ENCODE measurements around the gene KRT75. TPM values are rescaled to one million over a fixed set of nuclear protein-coding genes. Genes with fewer than 3 reads are reported as not detected.
"Not testable (repeated sequence)": the region's sequence is repeated elsewhere in the genome, so short reads cannot be mapped to it uniquely, and the experiment has no call there.

Gene KRT75
- total RNA-seq, 1 donor from 2014 or later = not detected

- Mint-ChIP-seq H3K27ac (no peak overlapping the region), H3K36me3 (ENCODE audit: low read depth) (no peaks in the 10 kb centered on the region), H3K27me3 (ENCODE audit: insufficient read depth) (peaks cover 5% of the 10 kb centered on the region), H3K4me3 (no peak overlapping the region), H3K4me1 (ENCODE audit: low read depth) (no peaks in the 10 kb centered on the region), H3K9me3 (no peaks in the 10 kb centered on the region)
- no peak for DNase-seq (ENCODE audit: low spot score)
- intact Hi-C loops (cut with micrococcal nuclease) = no loop called here
Observed at GRCh38 chr12:52419656-52420055, 14.5 kb downstream of the KRT75 start.

GRCh38 chr12:52418576-52419110, 15.5 kb downstream of the KRT75 start:
- Mint-ChIP-seq H3K4me1 (ENCODE audit: low read depth) (no peaks in the 10 kb centered on the region), H3K27me3 (ENCODE audit: insufficient read depth) (peaks cover 5% of the 10 kb centered on the region), H3K27ac (no peak overlapping the region), H3K36me3 (ENCODE audit: low read depth) (no peaks in the 10 kb centered on the region), H3K9me3 (no peaks in the 10 kb centered on the region), H3K4me3 (no peak overlapping the region)
- intact Hi-C loops (cut with micrococcal nuclease) = no loop called here
- no peak for DNase-seq (ENCODE audit: low spot score)

GRCh38 chr12:52417740-52418139, 16.4 kb downstream of the KRT75 start:
- no peaks in the 10 kb centered on the region for H3K36me3 Mint-ChIP-seq (ENCODE audit: low read depth)
- no peaks in the 10 kb centered on the region for H3K4me1 Mint-ChIP-seq (ENCODE audit: low read depth)
- intact Hi-C loops (cut with micrococcal nuclease) = no loop called here
- H3K4me3 Mint-ChIP-seq = no peak overlapping the region
- no peak overlapping the region for H3K27ac Mint-ChIP-seq
- H3K9me3 Mint-ChIP-seq = no peaks in the 10 kb centered on the region
- DNase-seq (ENCODE audit: low spot score) = no peak
- peaks cover 4% of the 10 kb centered on the region for H3K27me3 Mint-ChIP-seq (ENCODE audit: insufficient read depth)

GRCh38 chr12:52416795-52417194, 17.4 kb downstream of the KRT75 start:
- no peaks in the 10 kb centered on the region for H3K36me3 Mint-ChIP-seq (ENCODE audit: low read depth)
- DNase-seq (ENCODE audit: low spot score) = no peak
- intact Hi-C loops (cut with micrococcal nuclease) = no loop called here
- H3K27ac Mint-ChIP-seq = no peak overlapping the region
- H3K4me3 Mint-ChIP-seq = no peak overlapping the region
- H3K9me3 Mint-ChIP-seq = no peaks in the 10 kb centered on the region
- H3K4me1 Mint-ChIP-seq (ENCODE audit: low read depth) = no peaks in the 10 kb centered on the region
- H3K27me3 Mint-ChIP-seq (ENCODE audit: insufficient read depth) = peaks cover 4% of the 10 kb centered on the region

GRCh38 chr12:52415870-52416750, 18.1 kb downstream of the KRT75 start:
- intact Hi-C loops (cut with micrococcal nuclease) = no loop called here

GRCh38 chr12:52414936-52415335, 19.2 kb downstream of the KRT75 start:
- DNase-seq (ENCODE audit: low spot score) = no peak
- H3K4me3 Mint-ChIP-seq = no peak overlapping the region
- no peak overlapping the region for H3K27ac Mint-ChIP-seq
- peaks cover 1% of the 10 kb centered on the region for H3K27me3 Mint-ChIP-seq (ENCODE audit: insufficient read depth)
- peaks cover 4% of the 10 kb centered on the region for H3K4me1 Mint-ChIP-seq (ENCODE audit: low read depth)
- intact Hi-C loops (cut with micrococcal nuclease) = no loop called here
- H3K36me3 Mint-ChIP-seq (ENCODE audit: low read depth) = no peaks in the 10 kb centered on the region
- no peaks in the 10 kb centered on the region for H3K9me3 Mint-ChIP-seq

More at GRCh38 chr12:52415870-52416750, 18.1 kb downstream of the KRT75 start:
- Mint-ChIP-seq H3K27ac (no peak overlapping the region), H3K9me3 (no peaks in the 10 kb centered on the region), H3K4me1 (ENCODE audit: low read depth) (peaks cover under 1% of the 10 kb centered on the region), H3K36me3 (ENCODE audit: low read depth) (no peaks in the 10 kb centered on the region), H3K4me3 (no peak overlapping the region), H3K27me3 (ENCODE audit: insufficient read depth) (no peaks in the 10 kb centered on the region)
- DNase-seq (ENCODE audit: low spot score) = no peak

- peaks cover 4% of the 10 kb centered on the region for H3K4me1 Mint-ChIP-seq (ENCODE audit: low read depth)
- H3K36me3 Mint-ChIP-seq (ENCODE audit: low read depth) = no peaks in the 10 kb centered on the region
- H3K27me3 Mint-ChIP-seq (ENCODE audit: insufficient read depth) = peaks cover 1% of the 10 kb centered on the region
- intact Hi-C loops (cut with micrococcal nuclease) = no loop called here
- H3K4me3 Mint-ChIP-seq = no peak overlapping the region
- DNase-seq (ENCODE audit: low spot score) = no peak
- H3K27ac Mint-ChIP-seq = no peak overlapping the region
- no peaks in the 10 kb centered on the region for H3K9me3 Mint-ChIP-seq
Observed at GRCh38 chr12:52413782-52414345, 20.3 kb downstream of the KRT75 start.

- H3K36me3 Mint-ChIP-seq (ENCODE audit: low read depth) = no peaks in the 10 kb centered on the region
- H3K27me3 Mint-ChIP-seq (ENCODE audit: insufficient read depth) = peaks cover 1% of the 10 kb centered on the region
- peaks cover 4% of the 10 kb centered on the region for H3K4me1 Mint-ChIP-seq (ENCODE audit: low read depth)
- no peaks in the 10 kb centered on the region for H3K9me3 Mint-ChIP-seq
- intact Hi-C loops (cut with micrococcal nuclease) = no loop called here
- H3K4me3 Mint-ChIP-seq = no peak overlapping the region
- no peak overlapping the region for H3K27ac Mint-ChIP-seq
- DNase-seq (ENCODE audit: low spot score) = no peak
Observed at GRCh38 chr12:52413202-52413601, 21.0 kb downstream of the KRT75 start.

GRCh38 chr12:52411815-52412214, 22.4 kb downstream of the KRT75 start:
- H3K9me3 Mint-ChIP-seq = no peaks in the 10 kb centered on the region
- intact Hi-C loops (cut with micrococcal nuclease) = no loop called here
- H3K27ac Mint-ChIP-seq = no peak overlapping the region
- no peak overlapping the region for H3K4me3 Mint-ChIP-seq
- H3K36me3 Mint-ChIP-seq (ENCODE audit: low read depth) = no peaks in the 10 kb centered on the region
- no peak for DNase-seq (ENCODE audit: low spot score)
- peaks cover 4% of the 10 kb centered on the region for H3K4me1 Mint-ChIP-seq (ENCODE audit: low read depth)
- H3K27me3 Mint-ChIP-seq (ENCODE audit: insufficient read depth) = peaks cover 1% of the 10 kb centered on the region

- intact Hi-C loops (cut with micrococcal nuclease); H3K27me3 Mint-ChIP-seq (ENCODE audit: insufficient read depth); H3K36me3 Mint-ChIP-seq (ENCODE audit: low read depth); H3K27ac Mint-ChIP-seq; DNase-seq (ENCODE audit: low spot score); H3K4me3 Mint-ChIP-seq; H3K9me3 Mint-ChIP-seq; H3K4me1 Mint-ChIP-seq (ENCODE audit: low read depth): not testable (repeated sequence)
Observed at GRCh38 chr12:52410589-52411248, 23.5 kb downstream of the KRT75 start.

GRCh38 chr12:52407918-52408317, 26.3 kb downstream of the KRT75 start:
- peaks cover 4% of the 10 kb centered on the region for H3K4me1 Mint-ChIP-seq (ENCODE audit: low read depth)
- intact Hi-C loops (cut with micrococcal nuclease) = no loop called here
- H3K27me3 Mint-ChIP-seq (ENCODE audit: insufficient read depth) = peaks cover 5% of the 10 kb centered on the region
- no peaks in the 10 kb centered on the region for H3K9me3 Mint-ChIP-seq
- no peaks in the 10 kb centered on the region for H3K36me3 Mint-ChIP-seq (ENCODE audit: low read depth)
- no peak overlapping the region for H3K27ac Mint-ChIP-seq
- no peak for DNase-seq (ENCODE audit: low spot score)
- H3K4me3 Mint-ChIP-seq = no peak overlapping the region

GRCh38 chr12:52405922-52406385, 28.2 kb downstream of the KRT75 start, which contains the start of gene KRT82:
Gene KRT82 (minus strand): TSS chr12:52406335. CDS start chr12:52406277, 58 bp downstream.
- no peak for DNase-seq (ENCODE audit: low spot score)
- Mint-ChIP-seq H3K4me3 (no peak within 1 kb of the TSS), H3K9me3 (no peaks in the 10 kb centered on the region), H3K4me1 (ENCODE audit: low read depth) (peaks cover 2% of the 10 kb centered on the region), H3K27me3 (ENCODE audit: insufficient read depth) (peaks cover 4% of the 10 kb centered on the region), H3K27ac (no peak within 1 kb of the TSS), H3K36me3 (ENCODE audit: low read depth) (no peaks in the 10 kb centered on the region)
- intact Hi-C loops (cut with micrococcal nuclease) = no loop called here

GRCh38 chr12:52404951-52405350, 29.2 kb downstream of the KRT75 start:
- Mint-ChIP-seq H3K4me3 (no peak overlapping the region), H3K27me3 (ENCODE audit: insufficient read depth) (peaks cover 3% of the 10 kb centered on the region), H3K4me1 (ENCODE audit: low read depth) (no peaks in the 10 kb centered on the region), H3K9me3 (no peaks in the 10 kb centered on the region), H3K36me3 (ENCODE audit: low read depth) (no peaks in the 10 kb centered on the region), H3K27ac (no peak overlapping the region)
- intact Hi-C loops (cut with micrococcal nuclease) = no loop called here
- no peak for DNase-seq (ENCODE audit: low spot score)
